ENCODE measurements around the gene CNOT11.
"Not testable (repeated sequence)": the region's sequence is repeated elsewhere in the genome, so short reads cannot be mapped to it uniquely, and the experiment has no call there.

The CNOT11 gene

DNA sequence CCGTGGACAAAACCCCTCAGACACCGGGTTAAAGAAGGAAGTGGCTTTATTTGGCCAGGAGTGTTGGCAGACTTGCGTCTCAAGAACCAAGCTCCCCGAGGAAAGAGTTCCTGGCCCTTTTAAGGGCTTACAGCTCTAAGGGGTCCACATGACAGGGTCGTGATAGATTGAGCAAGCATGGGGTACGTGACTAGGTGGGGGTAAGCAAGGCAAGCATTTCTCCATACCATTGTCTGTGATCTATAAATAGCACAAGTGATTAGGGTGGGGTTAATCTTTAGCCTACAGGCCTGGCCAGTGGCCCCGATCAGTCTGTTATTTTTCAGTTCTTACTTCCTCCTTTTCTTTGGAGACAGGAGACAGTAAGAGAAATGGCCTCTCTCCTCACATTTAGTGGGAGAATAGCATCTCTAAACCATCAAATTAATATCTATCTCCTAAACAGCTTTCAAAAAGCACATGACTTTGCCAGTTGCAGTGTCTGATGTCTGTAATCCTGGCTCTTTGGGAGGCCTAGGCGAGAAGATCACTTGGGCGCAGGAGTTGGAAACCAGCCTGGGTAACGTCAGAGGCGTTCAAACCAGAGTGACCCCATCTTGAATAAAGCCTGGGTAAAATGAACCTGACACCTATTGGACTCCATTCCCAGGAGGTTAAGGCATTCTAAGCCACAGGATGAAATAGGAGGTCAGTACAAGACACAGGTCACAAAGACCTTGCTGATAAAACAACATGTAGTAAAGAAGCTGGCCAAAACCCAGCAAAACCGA is 18.3 kb upstream of the CNOT11 start:
- H3K4me2 ChIP-seq (ENCODE audit: low read length), result no peak overlapping the region
- no peak for TF ChIP-seq EZH2phosphoT487 (IDR thresholded peaks at IDR 0.05; ENCODE audit: low read depth)
- TF ChIP-seq, protein P1, sequence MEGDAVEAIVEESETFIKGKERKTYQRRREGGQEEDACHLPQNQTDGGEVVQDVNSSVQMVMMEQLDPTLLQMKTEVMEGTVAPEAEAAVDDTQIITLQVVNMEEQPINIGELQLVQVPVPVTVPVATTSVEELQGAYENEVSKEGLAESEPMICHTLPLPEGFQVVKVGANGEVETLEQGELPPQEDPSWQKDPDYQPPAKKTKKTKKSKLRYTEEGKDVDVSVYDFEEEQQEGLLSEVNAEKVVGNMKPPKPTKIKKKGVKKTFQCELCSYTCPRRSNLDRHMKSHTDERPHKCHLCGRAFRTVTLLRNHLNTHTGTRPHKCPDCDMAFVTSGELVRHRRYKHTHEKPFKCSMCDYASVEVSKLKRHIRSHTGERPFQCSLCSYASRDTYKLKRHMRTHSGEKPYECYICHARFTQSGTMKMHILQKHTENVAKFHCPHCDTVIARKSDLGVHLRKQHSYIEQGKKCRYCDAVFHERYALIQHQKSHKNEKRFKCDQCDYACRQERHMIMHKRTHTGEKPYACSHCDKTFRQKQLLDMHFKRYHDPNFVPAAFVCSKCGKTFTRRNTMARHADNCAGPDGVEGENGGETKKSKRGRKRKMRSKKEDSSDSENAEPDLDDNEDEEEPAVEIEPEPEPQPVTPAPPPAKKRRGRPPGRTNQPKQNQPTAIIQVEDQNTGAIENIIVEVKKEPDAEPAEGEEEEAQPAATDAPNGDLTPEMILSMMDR (IDR thresholded peaks at IDR 0.05; ENCODE audit: low read depth, low read length), result no peak
- H3K9me3 ChIP-seq (ENCODE audit: insufficient read depth, low read length), result no peaks in the 10 kb centered on the region
- H3K79me2 ChIP-seq (ENCODE audit: low read length), result no peaks in the 10 kb centered on the region
- H3K9ac ChIP-seq (ENCODE audit: low read length), result no peak overlapping the region
- no peaks in the 10 kb centered on the region for H3K36me3 ChIP-seq (replicated peaks; ENCODE audit: low read depth, low read length)
- H3K4me3 ChIP-seq (ENCODE audit: low read length), result no peak overlapping the region
- no peaks in the 10 kb centered on the region for H3K27me3 ChIP-seq (ENCODE audit: low read depth, low read length)
- H4K20me1 ChIP-seq (ENCODE audit: insufficient read depth, low read length), result no peaks in the 10 kb centered on the region
- peaks cover 6% of the 10 kb centered on the region; the same call in 1 of the 2 replicates for H3K4me1 ChIP-seq (ENCODE audit: low read length)
- no peak overlapping the region for H2AFZ ChIP-seq (ENCODE audit: low read depth, low read length)
- no peak overlapping the region for H3K27ac ChIP-seq (ENCODE audit: low read length)

DNA sequence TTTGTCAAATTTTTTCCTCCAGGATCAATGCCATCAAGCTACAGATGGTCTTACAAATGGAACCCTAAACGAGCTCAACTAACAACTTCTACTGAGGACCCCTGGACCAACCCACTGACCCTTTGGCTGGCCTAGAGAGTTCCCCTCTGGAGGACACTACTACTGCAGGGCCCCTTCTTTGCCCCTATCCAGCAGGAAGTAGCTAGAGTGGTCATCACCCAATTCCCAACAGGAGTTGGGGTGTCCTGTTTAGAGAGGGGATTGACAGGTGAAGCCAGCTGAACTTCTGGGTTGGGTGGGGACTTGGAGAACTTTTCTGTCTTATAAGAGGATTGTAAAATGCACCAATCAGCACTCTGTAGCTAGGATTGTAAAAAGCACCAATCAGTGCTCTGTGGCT is 16.7 kb upstream of the CNOT11 start:
- H3K36me3 ChIP-seq (replicated peaks; ENCODE audit: low read depth, low read length); H3K27me3 ChIP-seq (ENCODE audit: low read depth, low read length); H3K27ac ChIP-seq (ENCODE audit: low read length); H3K9me3 ChIP-seq (ENCODE audit: insufficient read depth, low read length); H3K4me3 ChIP-seq (ENCODE audit: low read length); H4K20me1 ChIP-seq (ENCODE audit: insufficient read depth, low read length); H3K4me2 ChIP-seq (ENCODE audit: low read length); H3K9ac ChIP-seq (ENCODE audit: low read length); H3K79me2 ChIP-seq (ENCODE audit: low read length); H2AFZ ChIP-seq (ENCODE audit: low read depth, low read length): not testable (repeated sequence)
- peaks cover 14% of the 10 kb centered on the region; the same call in 1 of the 2 replicates for H3K4me1 ChIP-seq (ENCODE audit: low read length)

DNA sequence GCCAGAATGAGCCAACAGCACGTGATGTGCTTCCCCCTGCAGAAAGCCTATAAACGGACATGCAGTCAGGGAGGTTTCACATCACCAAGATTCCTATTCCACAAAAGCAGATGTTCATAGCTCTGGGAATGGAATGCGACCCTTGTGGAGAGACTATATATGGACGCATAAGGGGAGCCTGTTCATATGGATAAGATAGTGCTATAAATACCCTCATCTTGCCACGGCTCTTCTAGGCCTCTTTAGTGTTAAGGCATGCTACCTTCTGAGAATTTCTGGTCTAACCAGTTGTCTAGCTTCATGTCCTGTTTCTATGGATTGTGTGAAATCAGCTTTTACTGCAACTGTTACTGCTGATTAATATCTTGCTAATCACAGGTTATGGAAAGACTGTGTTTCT is 14.7 kb upstream of the CNOT11 start:
- H3K27ac ChIP-seq (ENCODE audit: low read length); H3K27me3 ChIP-seq (ENCODE audit: low read depth, low read length); H3K4me2 ChIP-seq (ENCODE audit: low read length); H3K9ac ChIP-seq (ENCODE audit: low read length); H3K9me3 ChIP-seq (ENCODE audit: insufficient read depth, low read length); H3K4me3 ChIP-seq (ENCODE audit: low read length); H2AFZ ChIP-seq (ENCODE audit: low read depth, low read length); H3K36me3 ChIP-seq (replicated peaks; ENCODE audit: low read depth, low read length); H3K79me2 ChIP-seq (ENCODE audit: low read length); H4K20me1 ChIP-seq (ENCODE audit: insufficient read depth, low read length): not testable (repeated sequence)
- peaks cover 15% of the 10 kb centered on the region; the same call in 1 of the 2 replicates for H3K4me1 ChIP-seq (ENCODE audit: low read length)

DNA sequence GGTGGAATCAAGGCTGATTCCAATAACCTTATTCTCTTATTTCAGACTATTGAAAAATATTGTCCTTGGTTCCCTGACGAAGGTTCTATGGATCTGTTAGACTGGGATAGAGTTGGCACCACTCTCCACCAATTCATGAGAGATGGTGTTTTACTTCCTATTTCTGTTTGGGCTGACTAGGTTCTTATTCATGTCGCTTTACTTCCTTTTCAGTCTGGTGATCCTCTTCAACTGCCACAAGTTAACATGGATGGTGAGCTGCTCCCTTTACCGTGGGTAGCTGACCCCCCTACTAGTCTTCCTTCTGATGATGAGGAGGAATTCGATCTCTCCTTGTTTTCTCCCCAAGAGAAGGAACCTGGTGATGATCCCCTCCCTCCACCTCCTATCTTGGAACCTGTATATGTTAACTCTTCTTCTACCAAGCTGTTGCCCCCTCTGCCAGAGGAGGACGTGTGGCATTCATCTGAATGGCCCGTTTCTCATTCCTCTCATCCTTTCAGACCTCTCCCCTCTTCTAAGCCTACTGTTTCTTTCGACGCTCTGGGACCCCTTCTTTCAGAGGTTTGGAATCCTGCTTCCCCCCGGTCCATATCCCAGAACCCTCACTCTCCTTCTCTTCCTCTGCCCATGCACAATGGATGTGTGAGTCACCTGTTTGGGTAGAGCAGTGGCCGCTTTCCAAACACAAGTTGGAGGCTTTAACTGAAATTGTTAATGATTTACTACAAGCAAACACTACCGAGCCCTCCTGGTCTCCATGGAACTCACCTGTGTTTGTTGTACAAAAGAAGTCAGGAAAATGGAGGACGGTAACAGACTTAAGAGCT is 13.5 kb upstream of the CNOT11 start:
- Histone ChIP-seq H3K4me3 (ENCODE audit: low read length) (no peak overlapping the region), H3K4me2 (ENCODE audit: low read length) (no peak overlapping the region; the same call in 1 of the 2 replicates), H3K27me3 (ENCODE audit: low read depth, low read length) (no peaks in the 10 kb centered on the region), H3K9me3 (ENCODE audit: insufficient read depth, low read length) (no peaks in the 10 kb centered on the region), H3K9ac (ENCODE audit: low read length) (no peak overlapping the region), H3K36me3 (replicated peaks; ENCODE audit: low read depth, low read length) (no peaks in the 10 kb centered on the region), H3K4me1 (ENCODE audit: low read length) (peaks cover 12% of the 10 kb centered on the region; the same call in 1 of the 2 replicates), H3K79me2 (ENCODE audit: low read length) (no peaks in the 10 kb centered on the region), H2AFZ (ENCODE audit: low read depth, low read length) (peak overlapping the region; percentile 29; the same call in 1 of the 2 replicates), H3K27ac (ENCODE audit: low read length) (no peak overlapping the region), H4K20me1 (ENCODE audit: insufficient read depth, low read length) (no peaks in the 10 kb centered on the region)
- TF ChIP-seq EZH2phosphoT487 (IDR thresholded peaks at IDR 0.05; ENCODE audit: low read depth), result no peak
- TF ChIP-seq, protein P1 (IDR thresholded peaks at IDR 0.05; ENCODE audit: low read depth, low read length), result no peak

DNA sequence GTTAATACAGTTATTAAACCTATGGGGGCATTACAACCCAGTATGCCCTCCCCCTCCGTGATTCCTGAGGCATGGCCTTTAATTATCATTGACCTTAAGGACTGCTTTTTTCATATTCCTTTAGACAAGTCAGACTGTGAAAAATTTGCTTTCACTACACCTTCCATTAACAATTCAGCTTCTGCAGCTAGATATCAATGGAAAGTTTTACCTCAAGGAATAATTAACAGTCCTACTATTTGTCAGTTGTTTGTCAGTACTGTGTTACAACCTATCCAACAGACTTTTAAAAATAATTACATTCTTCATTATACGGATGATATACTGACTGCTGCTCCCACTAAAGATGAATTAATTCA is 12.9 kb upstream of the CNOT11 start:
- H4K20me1 ChIP-seq (ENCODE audit: insufficient read depth, low read length); H3K9me3 ChIP-seq (ENCODE audit: insufficient read depth, low read length); H3K4me1 ChIP-seq (ENCODE audit: low read length); H3K9ac ChIP-seq (ENCODE audit: low read length); H3K79me2 ChIP-seq (ENCODE audit: low read length); H3K27me3 ChIP-seq (ENCODE audit: low read depth, low read length); H3K4me2 ChIP-seq (ENCODE audit: low read length); H3K36me3 ChIP-seq (replicated peaks; ENCODE audit: low read depth, low read length); H3K27ac ChIP-seq (ENCODE audit: low read length); H3K4me3 ChIP-seq (ENCODE audit: low read length): not testable (repeated sequence)
- peak overlapping the region; percentile 96; the same call in 1 of the 2 replicates for H2AFZ ChIP-seq (ENCODE audit: low read depth, low read length)
